Colonic mucosa (tissue), 4 donors: ENCODE results near the gene IL1RAPL2. TPM values are rescaled to one million over a fixed set of nuclear protein-coding genes. Genes with fewer than 3 reads are reported as not detected.

Experiments used
- DNase-seq: peaks from one replicate; pipeline ENCODE4 v3.0.0-alpha.2; 2020
- H3K27ac ChIP-seq: fragments of 200-600 bp; one replicate; pipeline ENCODE4 v1.8.0; 2021
- H3K27me3 ChIP-seq: fragments of 200-600 bp; one replicate; pipeline ENCODE4 v1.8.0; 2021
- H3K36me3 ChIP-seq: fragments of 200-600 bp; one replicate; pipeline ENCODE4 v1.8.0; 2021
- H3K4me1 ChIP-seq: fragments of 200-600 bp; one replicate; pipeline ENCODE4 v1.8.0; 2021; ENCODE audit warnings: mild to moderate bottlenecking
- H3K4me3 ChIP-seq: fragments of 200-600 bp; one replicate; pipeline ENCODE4 v1.8.0; 2021
- H3K9ac ChIP-seq, 2 donors: one replicate each; pipeline ENCODE4 v1.7.0; 2013; ENCODE audit warnings: control low read depth in 2 of 2, low read depth in 2 of 2, low read length in 2 of 2
- H3K9me3 ChIP-seq: fragments of 200-600 bp; one replicate; pipeline ENCODE4 v1.8.0; 2021
- CTCF ChIP-seq: fragments of 200-600 bp; IDR thresholded peaks from one replicate; pipeline ENCODE4 v1.8.0; 2022; ENCODE audit warnings: antibody characterized with exemption, mild to moderate bottlenecking
- intact Hi-C: fragments of 100-400 bp; cut with DNase I; formaldehyde crosslinking; loops from one replicate; pipeline ENCODE4 v1.14.1; 2022
- total RNA-seq, 2 donors: library from RNA; stranded (reverse); fragmentation: NEBNext Ultra II Directional in 1 of 2; extraction: Animal tissue kit (Norgen Biotek cat#: 25700) in 1 of 2; gene quantifications; one replicate each; pipeline ENCODE4 v1.2.1, GENCODE V29; 2021
- donor health status: healthy.
- donor health status: DM: no; HTN: no; CAD: no.
- donor health status: DM: no; HTN: no; CAD: no.

Gene IL1RAPL2
- total RNA-seq, 2 donors from 2014 or later, result not detected

- no peak overlapping the region for H3K9ac ChIP-seq
- H3K9me3 ChIP-seq, result no peaks in the 10 kb centered on the region
- H3K27me3 ChIP-seq, result peaks cover 29% of the 10 kb centered on the region
- no peak for TF ChIP-seq CTCF
- H3K4me3 ChIP-seq, result no peak overlapping the region
- no peaks in the 10 kb centered on the region for H3K36me3 ChIP-seq
- intact Hi-C loops, result no loop called here
- H3K27ac ChIP-seq, result no peak overlapping the region
- no peaks in the 10 kb centered on the region for H3K4me1 ChIP-seq
- no peak for DNase-seq
Measured at GRCh38 chrX:104564921-104565703, 887 bp upstream of the IL1RAPL2 start.

DNA sequence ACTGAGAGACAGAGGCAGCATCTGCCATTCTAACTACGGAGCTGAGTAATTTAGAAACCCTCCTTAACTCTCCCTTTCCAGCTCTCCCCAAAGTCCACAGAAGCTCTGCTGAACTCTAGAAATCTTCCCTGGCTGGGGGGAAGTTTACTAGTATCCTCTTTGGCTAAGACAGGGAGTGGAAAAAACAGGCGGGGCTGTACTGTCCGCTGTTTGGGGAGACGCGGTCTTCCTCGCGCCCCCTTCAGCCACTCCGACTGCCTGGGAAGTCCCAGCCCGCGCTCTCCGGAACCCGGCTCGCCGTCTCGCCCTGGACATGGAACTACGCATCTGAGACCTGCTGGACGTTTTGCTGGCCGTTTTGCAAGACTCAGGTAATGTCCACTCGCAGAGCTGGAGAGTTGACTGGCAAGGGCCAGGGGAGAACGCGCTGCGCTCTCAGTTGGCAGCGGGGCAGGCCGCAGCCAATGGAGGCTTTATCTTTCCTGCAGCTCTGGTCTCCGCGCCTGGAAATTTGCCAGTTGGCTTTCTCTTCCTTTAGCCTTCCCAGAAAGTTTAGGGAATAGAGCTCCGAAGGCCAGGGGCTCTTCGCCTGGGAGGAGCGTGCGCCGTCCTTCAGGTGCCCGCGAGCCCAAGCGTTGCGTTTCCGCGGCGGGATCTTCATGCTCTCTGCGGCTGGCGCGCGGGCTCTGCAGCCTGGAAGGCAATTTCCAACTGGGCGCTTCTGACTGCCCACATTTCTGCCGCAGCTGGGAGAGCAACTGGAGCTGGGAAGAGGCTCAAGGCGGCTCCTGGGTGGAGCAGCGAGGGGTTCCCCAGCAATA, 892 bp downstream of the IL1RAPL2 start:
- H3K9me3 ChIP-seq, result no peaks in the 10 kb centered on the region
- H3K36me3 ChIP-seq, result no peaks in the 10 kb centered on the region
- DNase-seq, result no peak
- no peak overlapping the region for H3K27ac ChIP-seq
- H3K4me1 ChIP-seq, result no peaks in the 10 kb centered on the region
- H3K9ac ChIP-seq, result no peak overlapping the region
- no peak overlapping the region for H3K4me3 ChIP-seq
- no peak for TF ChIP-seq CTCF
- intact Hi-C loops, result no loop called here
- peaks cover 29% of the 10 kb centered on the region for H3K27me3 ChIP-seq

- Histone ChIP-seq H3K27me3 (peaks cover 29% of the 10 kb centered on the region), H3K4me1 (no peaks in the 10 kb centered on the region), H3K27ac (no peak overlapping the region), H3K4me3 (no peak overlapping the region), H3K9ac (no peak overlapping the region), H3K36me3 (no peaks in the 10 kb centered on the region), H3K9me3 (no peaks in the 10 kb centered on the region)
- intact Hi-C loops, result no loop called here
- DNase-seq, result no peak
- TF ChIP-seq CTCF, result no peak
Measured at GRCh38 chrX:104567506-104567905, 1.5 kb downstream of the IL1RAPL2 start.

GRCh38 chrX:104568304-104568915, 2.4 kb downstream of the IL1RAPL2 start:
- Histone ChIP-seq H3K9me3 (no peaks in the 10 kb centered on the region), H3K36me3 (no peaks in the 10 kb centered on the region), H3K4me3 (no peak overlapping the region), H3K4me1 (no peaks in the 10 kb centered on the region), H3K27me3 (peaks cover 33% of the 10 kb centered on the region), H3K27ac (no peak overlapping the region), H3K9ac (no peak overlapping the region)
- TF ChIP-seq CTCF, result no peak
- DNase-seq, result no peak
- intact Hi-C loops, result no loop called here

GRCh38 chrX:104618106-104618895, 52.3 kb downstream of the IL1RAPL2 start:
- no peaks in the 10 kb centered on the region for H3K36me3 ChIP-seq
- H3K27ac ChIP-seq, result no peak overlapping the region
- H3K27me3 ChIP-seq, result no peaks in the 10 kb centered on the region
- DNase-seq, result no peak
- intact Hi-C loops, result no loop called here
- no peaks in the 10 kb centered on the region for H3K4me1 ChIP-seq
- H3K9me3 ChIP-seq, result no peaks in the 10 kb centered on the region
- no peak for TF ChIP-seq CTCF
- no peak overlapping the region for H3K4me3 ChIP-seq
- no peak overlapping the region for H3K9ac ChIP-seq
